GM19099 (cell line): ENCODE data around the gene BMP8A.

Experiments used
- POLR2A ChIP-seq: IDR thresholded peaks from 3 replicates; pipeline ENCODE4 v1.6.1; 2011; ENCODE audit warnings: low read depth; ENCODE audit not compliant: insufficient read length; ENCODE audit errors: extremely low read depth

Gene BMP8A, protein sequence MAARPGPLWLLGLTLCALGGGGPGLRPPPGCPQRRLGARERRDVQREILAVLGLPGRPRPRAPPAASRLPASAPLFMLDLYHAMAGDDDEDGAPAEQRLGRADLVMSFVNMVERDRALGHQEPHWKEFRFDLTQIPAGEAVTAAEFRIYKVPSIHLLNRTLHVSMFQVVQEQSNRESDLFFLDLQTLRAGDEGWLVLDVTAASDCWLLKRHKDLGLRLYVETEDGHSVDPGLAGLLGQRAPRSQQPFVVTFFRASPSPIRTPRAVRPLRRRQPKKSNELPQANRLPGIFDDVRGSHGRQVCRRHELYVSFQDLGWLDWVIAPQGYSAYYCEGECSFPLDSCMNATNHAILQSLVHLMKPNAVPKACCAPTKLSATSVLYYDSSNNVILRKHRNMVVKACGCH

DNA sequence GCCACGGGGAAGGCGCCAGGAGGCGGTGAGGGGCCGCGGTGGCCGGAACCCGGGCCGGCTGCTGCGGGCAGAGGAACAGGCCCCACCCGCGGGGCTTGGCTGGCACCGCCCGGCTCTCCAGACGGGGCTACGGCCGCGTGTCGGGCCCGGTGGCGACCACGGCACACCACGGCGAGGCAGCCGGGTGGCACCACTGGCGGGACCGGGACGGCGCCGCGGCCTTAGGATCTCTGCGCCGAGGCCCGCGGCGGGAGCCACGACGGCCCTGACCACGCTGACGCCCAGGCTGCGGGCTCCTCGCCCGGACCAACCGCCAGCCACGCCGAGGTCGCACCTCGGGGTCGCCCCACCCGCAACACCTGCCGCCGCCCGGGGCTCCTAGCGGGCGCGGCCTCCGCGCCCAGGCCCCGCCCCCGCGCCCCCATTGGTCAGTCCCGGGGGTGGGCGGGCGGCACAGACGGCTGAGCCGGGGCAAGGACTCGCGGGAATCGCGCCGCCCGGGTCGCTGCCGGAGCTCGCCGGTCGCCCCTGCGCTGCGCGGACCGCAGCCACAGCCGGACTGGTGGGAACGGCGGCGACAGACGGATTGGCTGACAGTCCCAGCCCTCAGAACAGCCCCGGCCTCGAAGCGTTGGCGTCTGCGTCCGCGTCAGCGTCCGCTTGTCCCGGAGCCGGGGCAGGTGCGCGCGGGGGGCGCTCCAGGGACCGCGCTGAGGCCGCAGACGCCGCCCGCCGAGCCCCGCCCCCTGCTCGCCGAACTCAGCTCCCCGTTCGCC is at the start of gene BMP8A:
TSS of gene BMP8A (plus strand) at position 491 of the 776 bp plus-strand sequence. CDS start 356 bp downstream, outside the sequence.
- no peak for TF ChIP-seq POLR2A

DNA sequence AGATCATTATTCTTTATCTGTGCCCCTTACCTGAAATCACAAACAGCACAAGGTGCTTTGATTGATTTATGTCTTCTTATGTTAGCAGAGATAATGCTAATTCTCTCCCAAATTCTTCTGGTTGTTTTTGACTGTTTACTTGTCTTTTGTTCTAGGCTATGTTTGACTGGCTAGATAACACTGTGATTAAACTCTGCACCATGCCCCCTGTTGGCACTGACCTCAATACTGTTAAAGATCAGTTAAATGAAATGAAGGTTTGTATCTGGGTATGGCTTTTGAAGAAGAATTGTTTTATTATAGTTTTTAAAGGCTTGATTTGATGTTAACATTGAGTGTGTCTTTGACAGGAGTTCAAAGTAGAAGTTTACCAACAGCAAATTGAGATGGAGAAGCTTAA is 49.6 kb upstream of the BMP8A start:
- no peak for TF ChIP-seq POLR2A

DNA sequence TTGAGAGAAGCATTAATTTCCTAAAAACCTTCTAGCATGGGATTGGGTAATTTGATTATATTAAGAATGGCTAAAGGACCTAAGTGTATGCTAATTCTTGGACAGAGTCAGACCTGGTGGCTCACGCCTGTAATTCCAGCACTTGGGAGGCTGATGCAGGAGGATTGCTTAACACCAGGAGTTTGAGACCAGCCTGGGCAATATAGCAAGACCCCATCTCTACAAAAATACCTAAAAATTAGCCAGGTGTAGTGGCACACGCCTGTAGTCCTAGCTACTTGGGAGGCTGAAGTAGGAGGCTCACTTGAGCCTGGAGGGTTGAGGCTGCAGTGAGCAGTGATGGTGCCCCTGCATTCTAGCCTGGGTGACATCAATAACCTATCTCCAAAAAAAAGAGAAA is 45.9 kb upstream of the BMP8A start:
- TF ChIP-seq POLR2A: no peak

DNA sequence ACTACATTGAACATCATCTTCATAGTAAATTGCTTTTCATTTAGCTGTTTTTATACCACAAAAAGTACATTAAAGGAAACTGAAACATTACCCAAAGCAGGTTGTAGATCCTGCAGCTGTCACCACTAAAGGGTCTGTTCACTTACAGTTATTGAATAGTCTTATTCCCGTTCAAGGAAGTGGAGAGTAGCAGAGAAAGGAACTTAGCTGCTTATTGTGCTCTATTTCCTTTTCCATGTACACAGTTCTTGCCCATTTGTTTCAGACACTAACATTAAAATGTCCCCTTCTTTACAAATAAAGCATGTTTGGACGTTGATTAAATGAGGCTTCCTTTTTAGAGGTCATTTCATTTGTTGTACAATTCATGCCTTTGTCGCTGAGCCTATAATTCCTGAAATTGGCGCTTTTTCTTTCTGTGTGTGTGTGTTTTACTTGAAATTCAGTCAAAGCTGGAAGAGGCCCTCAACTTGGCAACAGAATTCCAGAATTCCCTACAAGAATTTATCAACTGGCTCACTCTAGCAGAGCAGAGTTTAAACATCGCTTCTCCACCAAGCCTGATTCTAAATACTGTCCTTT is 44.4 kb upstream of the BMP8A start:
- no peak for TF ChIP-seq POLR2A

DNA sequence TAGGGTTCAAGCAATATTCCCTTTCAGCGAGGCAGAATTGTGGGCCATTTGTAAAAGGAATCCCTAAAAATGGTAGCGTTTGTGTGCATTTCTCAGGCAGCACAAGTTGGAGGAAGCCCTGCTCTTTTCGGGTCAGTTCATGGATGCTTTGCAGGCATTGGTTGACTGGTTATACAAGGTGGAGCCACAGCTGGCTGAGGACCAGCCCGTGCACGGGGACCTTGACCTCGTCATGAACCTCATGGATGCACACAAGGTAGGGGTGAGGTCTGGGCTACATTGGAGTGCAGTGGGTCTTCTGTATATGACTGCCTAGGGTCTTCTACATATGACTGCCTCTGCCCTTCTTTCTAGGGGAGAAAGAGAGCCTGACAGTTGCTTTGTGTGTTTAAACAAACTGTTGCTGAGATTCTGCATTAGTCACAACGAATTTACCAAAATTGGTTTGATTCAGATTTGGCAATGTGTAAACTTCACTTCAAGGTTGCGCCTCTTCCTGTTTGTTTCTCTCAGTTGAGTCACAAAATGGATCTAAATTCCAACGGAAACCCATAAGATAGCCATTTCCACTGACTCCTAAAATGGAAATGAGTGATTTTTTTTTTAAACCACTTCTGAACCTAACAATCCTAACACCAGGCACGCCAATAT is 40.4 kb upstream of the BMP8A start:
- no peak for TF ChIP-seq POLR2A

DNA sequence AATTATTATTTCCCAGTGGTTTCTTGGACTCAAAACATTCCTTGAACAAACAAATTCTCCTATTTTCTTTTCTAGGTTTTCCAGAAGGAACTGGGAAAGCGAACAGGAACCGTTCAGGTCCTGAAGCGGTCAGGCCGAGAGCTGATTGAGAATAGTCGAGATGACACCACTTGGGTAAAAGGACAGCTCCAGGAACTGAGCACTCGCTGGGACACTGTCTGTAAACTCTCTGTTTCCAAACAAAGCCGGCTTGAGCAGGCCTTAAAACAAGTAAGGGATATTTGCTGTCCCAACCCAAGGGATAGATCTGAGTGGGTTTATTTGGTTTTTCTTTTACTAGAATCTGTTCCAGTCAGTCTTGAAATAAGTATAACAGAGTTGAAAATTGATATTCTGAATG is 39.4 kb upstream of the BMP8A start:
- no peak for TF ChIP-seq POLR2A

DNA sequence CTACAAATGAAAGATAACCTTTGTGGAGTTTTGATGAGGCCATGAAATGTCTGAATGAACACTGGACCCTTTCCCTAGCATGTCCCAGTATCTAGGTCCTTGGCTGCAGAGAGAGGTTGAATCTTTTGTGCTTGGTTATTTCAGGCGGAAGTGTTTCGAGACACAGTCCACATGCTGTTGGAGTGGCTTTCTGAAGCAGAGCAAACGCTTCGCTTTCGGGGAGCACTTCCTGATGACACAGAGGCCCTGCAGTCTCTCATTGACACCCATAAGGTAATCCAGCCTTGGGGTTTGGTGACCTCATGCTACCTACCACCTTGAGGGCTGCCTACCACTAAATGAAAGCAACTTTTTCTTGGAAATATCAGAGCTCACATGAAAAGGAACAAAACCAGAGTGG is 38.9 kb upstream of the BMP8A start:
- TF ChIP-seq POLR2A: no peak

DNA sequence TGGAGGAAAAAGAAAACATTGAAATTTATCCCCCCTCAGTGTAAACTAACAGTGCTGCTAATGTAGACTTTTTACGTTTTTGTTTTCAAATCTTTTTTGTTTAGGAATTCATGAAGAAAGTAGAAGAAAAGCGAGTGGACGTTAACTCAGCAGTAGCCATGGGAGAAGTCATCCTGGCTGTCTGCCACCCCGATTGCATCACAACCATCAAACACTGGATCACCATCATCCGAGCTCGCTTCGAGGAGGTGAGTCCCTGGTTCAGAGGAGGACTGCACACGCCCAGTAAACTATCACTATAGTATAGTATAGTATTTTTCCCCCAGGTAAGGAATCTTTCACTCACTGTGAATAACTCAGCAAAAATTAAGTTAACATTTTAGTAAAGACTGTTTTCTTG is 37.8 kb upstream of the BMP8A start:
- no peak for TF ChIP-seq POLR2A

DNA sequence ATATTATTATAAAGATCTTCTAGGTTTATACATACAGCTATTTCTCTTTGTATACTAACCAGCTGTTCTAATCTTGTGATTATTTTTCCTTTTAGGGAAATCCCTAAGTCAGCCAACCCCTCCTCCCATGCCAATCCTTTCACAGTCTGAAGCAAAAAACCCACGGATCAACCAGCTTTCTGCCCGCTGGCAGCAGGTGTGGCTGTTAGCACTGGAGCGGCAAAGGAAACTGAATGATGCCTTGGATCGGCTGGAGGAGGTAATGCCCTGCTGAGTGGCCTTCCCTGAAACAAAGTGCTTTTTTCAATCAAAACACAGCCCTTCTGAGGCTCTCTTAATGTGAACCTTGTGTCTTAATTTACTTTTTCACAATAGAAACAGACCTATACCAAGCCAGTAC is 32.4 kb upstream of the BMP8A start:
- no peak for TF ChIP-seq POLR2A

DNA sequence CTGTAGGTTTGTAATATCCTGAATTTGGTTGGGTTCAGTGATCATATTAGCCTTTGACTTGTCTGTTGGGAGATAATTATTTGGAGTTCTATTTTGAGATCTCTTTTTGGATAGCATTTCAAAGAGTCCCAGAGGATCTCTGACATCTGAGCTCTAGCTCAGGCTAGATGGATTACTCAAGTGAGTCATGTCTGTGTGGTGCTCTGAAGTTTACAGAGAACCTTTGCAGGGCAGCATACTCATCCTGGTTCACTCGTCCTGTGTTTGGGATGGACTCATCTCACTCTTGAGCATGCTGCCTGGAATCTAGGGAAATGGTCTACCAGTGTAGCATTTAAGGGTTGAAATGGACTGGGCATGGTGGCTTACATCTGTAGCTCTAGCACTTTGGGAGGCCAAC is 29.4 kb upstream of the BMP8A start:
- TF ChIP-seq POLR2A: no peak

DNA sequence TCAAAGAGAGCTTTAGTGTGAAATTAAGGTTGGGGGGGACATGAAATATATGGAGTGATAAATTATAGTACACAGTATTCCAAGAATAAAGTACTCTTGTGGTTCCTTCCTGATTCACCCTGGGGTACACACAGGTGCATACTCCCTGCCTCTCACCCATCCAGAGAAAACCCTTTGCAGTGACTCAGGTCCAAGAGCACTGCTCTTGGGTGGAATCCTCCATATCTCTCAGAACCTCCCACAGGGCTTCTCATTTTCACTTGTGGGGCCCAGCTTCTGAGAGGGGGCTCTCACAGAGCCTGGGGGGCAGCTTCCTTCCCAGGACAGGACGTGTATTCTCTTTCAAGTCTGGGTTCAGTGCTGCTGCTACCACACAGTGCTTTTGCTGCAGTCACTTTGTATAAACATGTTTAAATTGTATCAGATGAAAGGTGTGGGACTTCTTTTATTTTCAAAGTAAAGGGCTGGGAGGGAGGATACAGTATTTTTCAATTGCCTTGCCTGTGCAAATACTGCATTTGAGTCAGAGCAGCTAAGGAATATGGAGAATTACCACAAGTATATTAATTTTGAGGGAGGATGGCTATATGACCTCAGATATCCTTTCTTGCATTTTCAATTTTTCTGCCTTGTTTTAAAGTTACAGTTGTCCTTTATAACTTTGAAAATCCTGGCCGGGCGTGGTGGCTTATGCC is 24.9 kb upstream of the BMP8A start:
- TF ChIP-seq POLR2A: no peak

DNA sequence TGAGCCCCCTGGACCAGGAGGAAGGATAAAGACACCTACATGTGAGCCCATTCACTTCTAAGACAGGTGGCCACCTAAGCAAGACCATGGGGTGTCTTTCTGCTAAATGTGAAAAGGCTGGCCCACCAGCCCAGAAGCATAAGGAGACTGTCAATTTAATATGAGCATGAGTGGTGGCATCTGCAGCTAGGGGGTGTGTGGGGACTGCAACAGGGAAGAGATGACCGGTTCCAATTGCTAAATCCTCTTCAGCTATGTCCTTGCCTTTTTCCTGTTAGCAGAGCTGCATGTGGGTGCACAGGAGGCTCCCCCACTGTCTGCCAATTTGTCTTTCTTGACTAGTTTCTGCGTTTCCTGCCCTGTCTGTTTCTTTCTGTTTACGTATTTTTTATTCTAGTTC is 22.3 kb upstream of the BMP8A start:
- no peak for TF ChIP-seq POLR2A

DNA sequence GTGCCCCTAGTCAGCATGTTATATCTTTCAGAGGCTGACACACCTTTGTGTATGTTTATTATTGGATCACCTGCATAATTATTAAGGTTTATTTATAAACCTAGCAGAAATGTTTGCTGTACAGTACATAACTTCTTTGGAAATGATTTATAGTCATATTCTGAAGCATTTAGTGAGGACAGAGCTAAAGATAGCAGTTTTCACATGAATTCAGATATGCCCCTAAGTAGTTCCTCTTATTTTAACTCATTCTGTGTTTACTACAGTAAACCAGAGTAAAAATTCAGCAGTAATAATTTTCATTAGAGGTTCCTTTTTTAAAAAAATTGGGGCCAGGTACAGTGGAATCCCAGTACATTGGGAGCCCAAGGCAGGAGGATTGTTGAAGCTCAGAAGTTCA is 21.4 kb upstream of the BMP8A start:
- no peak for TF ChIP-seq POLR2A

DNA sequence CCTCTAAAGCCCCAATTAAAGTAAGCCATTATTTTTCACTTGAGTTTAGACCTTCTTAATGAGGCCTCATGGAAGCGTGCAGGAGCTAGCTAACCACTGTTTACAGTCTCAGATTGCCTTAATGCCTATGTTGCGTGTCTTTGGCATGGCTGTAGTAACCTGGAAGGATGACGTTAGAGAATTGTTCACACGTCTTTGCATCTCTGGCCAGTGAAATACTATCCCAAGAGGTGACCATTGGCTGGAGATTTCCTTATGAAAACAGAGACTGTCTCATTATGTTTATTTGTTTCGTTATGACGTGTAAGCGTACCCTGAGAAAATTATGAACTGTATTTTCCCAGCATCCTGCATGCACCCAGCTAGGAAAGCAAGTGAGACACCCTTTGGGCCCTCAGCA is 18.6 kb upstream of the BMP8A start:
- TF ChIP-seq POLR2A: no peak

DNA sequence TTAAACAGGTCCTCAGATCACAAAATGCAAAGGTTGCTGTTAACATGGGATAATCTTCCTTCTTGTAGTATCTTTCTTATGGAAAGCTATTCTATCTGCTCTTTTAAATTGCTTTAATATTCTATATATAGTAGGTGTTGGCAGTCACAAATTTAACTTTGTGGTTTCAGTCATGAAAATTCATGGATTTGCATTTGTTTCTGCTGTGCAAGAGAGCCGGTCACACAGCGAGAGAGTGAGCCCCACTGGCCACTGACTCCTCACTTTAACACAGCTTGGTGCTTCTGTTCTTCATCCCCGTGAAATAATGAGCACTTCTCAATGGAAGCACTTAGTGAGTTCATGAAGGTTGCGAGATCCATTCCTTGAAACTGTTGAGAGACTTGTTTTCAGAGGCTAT is 18.1 kb upstream of the BMP8A start:
- no peak for TF ChIP-seq POLR2A
